ENCODE results near the gene C1QL1. TPM values are rescaled to one million over a fixed set of nuclear protein-coding genes. Genes with fewer than 3 reads are reported as not detected.

The C1QL1 gene
- total and polyA plus RNA-seq, 4 donors, result 6.7 to 81.8 (median 49.9) TPM

- no peak overlapping the region for H3K4me3 ChIP-seq (ENCODE audit: low read depth, low read length)
- H3K27me3 ChIP-seq (ENCODE audit: control insufficient read depth, insufficient read depth, low read length), result peaks cover 5% of the 10 kb centered on the region
- no peak for DNase-seq (ENCODE audit: low read depth in 4 of 6, low spot score in 6 of 6)
- H3K27ac ChIP-seq (ENCODE audit: low read depth, low read length), result no peak overlapping the region
- no peaks in the 10 kb centered on the region for H3K9me3 ChIP-seq (ENCODE audit: control insufficient read depth, insufficient read depth, low read length)
- peaks cover 32% of the 10 kb centered on the region for H3K4me1 ChIP-seq (ENCODE audit: control insufficient read depth, insufficient read depth, low read length)
- no peaks in the 10 kb centered on the region for H3K36me3 ChIP-seq (ENCODE audit: control insufficient read depth, insufficient read depth, low read length)
- 82% methylated on average over 7 of the region's 10 CpGs for WGBS (ENCODE audit: insufficient coverage)
Observed at GRCh38 chr17:44990994-44991393, 22.9 kb upstream of the C1QL1 start.

- DNase-seq (ENCODE audit: low read depth in 4 of 6, low spot score in 6 of 6), result no peak
- H3K27ac ChIP-seq (ENCODE audit: low read depth, low read length), result no peak overlapping the region
- peaks cover 5% of the 10 kb centered on the region for H3K27me3 ChIP-seq (ENCODE audit: control insufficient read depth, insufficient read depth, low read length)
- H3K4me3 ChIP-seq (ENCODE audit: low read depth, low read length), result no peak overlapping the region
- H3K4me1 ChIP-seq (ENCODE audit: control insufficient read depth, insufficient read depth, low read length), result peaks cover 28% of the 10 kb centered on the region
- no peaks in the 10 kb centered on the region for H3K9me3 ChIP-seq (ENCODE audit: control insufficient read depth, insufficient read depth, low read length)
- WGBS (ENCODE audit: insufficient coverage), result 87% methylated on average over 16 of the region's 17 CpGs
- no peaks in the 10 kb centered on the region for H3K36me3 ChIP-seq (ENCODE audit: control insufficient read depth, insufficient read depth, low read length)
Observed at GRCh38 chr17:44989552-44990138, 21.5 kb upstream of the C1QL1 start.

GRCh38 chr17:44988044-44988942 lies 20.2 kb upstream of the C1QL1 start:
- Histone ChIP-seq H3K9me3 (ENCODE audit: control insufficient read depth, insufficient read depth, low read length) (no peaks in the 10 kb centered on the region), H3K27me3 (ENCODE audit: control insufficient read depth, insufficient read depth, low read length) (peaks cover 5% of the 10 kb centered on the region), H3K36me3 (ENCODE audit: control insufficient read depth, insufficient read depth, low read length) (no peaks in the 10 kb centered on the region), H3K4me3 (ENCODE audit: low read depth, low read length) (no peak overlapping the region), H3K4me1 (ENCODE audit: control insufficient read depth, insufficient read depth, low read length) (peaks cover 28% of the 10 kb centered on the region), H3K27ac (ENCODE audit: low read depth, low read length) (no peak overlapping the region)
- WGBS (ENCODE audit: insufficient coverage), result 32% methylated on average over 31 of the region's 34 CpGs
- DNase-seq (ENCODE audit: low read depth in 4 of 6, low spot score in 6 of 6), result peak in 2 of 6 donors; percentile 46 to 89

- Histone ChIP-seq H3K27me3 (ENCODE audit: control insufficient read depth, insufficient read depth, low read length) (peaks cover 3% of the 10 kb centered on the region), H3K9me3 (ENCODE audit: control insufficient read depth, insufficient read depth, low read length) (no peaks in the 10 kb centered on the region), H3K4me3 (ENCODE audit: low read depth, low read length) (no peak overlapping the region), H3K4me1 (ENCODE audit: control insufficient read depth, insufficient read depth, low read length) (peaks cover 31% of the 10 kb centered on the region), H3K27ac (ENCODE audit: low read depth, low read length) (no peak overlapping the region), H3K36me3 (ENCODE audit: control insufficient read depth, insufficient read depth, low read length) (no peaks in the 10 kb centered on the region)
- 74% methylated on average over 3 of the region's 4 CpGs for WGBS (ENCODE audit: insufficient coverage)
- no peak for DNase-seq (ENCODE audit: low read depth in 4 of 6, low spot score in 6 of 6)
Observed at GRCh38 chr17:44983563-44983962, 15.5 kb upstream of the C1QL1 start.

- WGBS (ENCODE audit: insufficient coverage), result 97% methylated on average over 3 of the region's 3 CpGs
- peaks cover 30% of the 10 kb centered on the region for H3K4me1 ChIP-seq (ENCODE audit: control insufficient read depth, insufficient read depth, low read length)
Observed at GRCh38 chr17:44982113-44982702, 14.1 kb upstream of the C1QL1 start.

GRCh38 chr17:44981221-44981968 lies 13.3 kb upstream of the C1QL1 start:
- H3K4me3 ChIP-seq (ENCODE audit: low read depth, low read length), result no peak overlapping the region
- peaks cover 28% of the 10 kb centered on the region for H3K4me1 ChIP-seq (ENCODE audit: control insufficient read depth, insufficient read depth, low read length)
- no peak overlapping the region for H3K27ac ChIP-seq (ENCODE audit: low read depth, low read length)
- no peaks in the 10 kb centered on the region for H3K36me3 ChIP-seq (ENCODE audit: control insufficient read depth, insufficient read depth, low read length)
- no peak for DNase-seq (ENCODE audit: low read depth in 4 of 6, low spot score in 6 of 6)
- H3K27me3 ChIP-seq (ENCODE audit: control insufficient read depth, insufficient read depth, low read length), result peaks cover 5% of the 10 kb centered on the region
- WGBS (ENCODE audit: insufficient coverage), result 73% methylated on average over 3 of the region's 12 CpGs
- H3K9me3 ChIP-seq (ENCODE audit: control insufficient read depth, insufficient read depth, low read length), result no peaks in the 10 kb centered on the region

More at GRCh38 chr17:44982113-44982702, 14.1 kb upstream of the C1QL1 start:
- H3K27me3 ChIP-seq (ENCODE audit: control insufficient read depth, insufficient read depth, low read length), result no peaks in the 10 kb centered on the region
- no peaks in the 10 kb centered on the region for H3K9me3 ChIP-seq (ENCODE audit: control insufficient read depth, insufficient read depth, low read length)
- DNase-seq (ENCODE audit: low read depth in 4 of 6, low spot score in 6 of 6), result no peak
- H3K27ac ChIP-seq (ENCODE audit: low read depth, low read length), result no peak overlapping the region
- no peaks in the 10 kb centered on the region for H3K36me3 ChIP-seq (ENCODE audit: control insufficient read depth, insufficient read depth, low read length)
- H3K4me3 ChIP-seq (ENCODE audit: low read depth, low read length), result no peak overlapping the region

- H3K4me3 ChIP-seq (ENCODE audit: low read depth, low read length), result no peak overlapping the region
- no peak overlapping the region for H3K27ac ChIP-seq (ENCODE audit: low read depth, low read length)
- H3K9me3 ChIP-seq (ENCODE audit: control insufficient read depth, insufficient read depth, low read length), result no peaks in the 10 kb centered on the region
- DNase-seq (ENCODE audit: low read depth in 4 of 6, low spot score in 6 of 6), result peak in 1 of 6 donors; percentile 65
- peaks cover 7% of the 10 kb centered on the region for H3K27me3 ChIP-seq (ENCODE audit: control insufficient read depth, insufficient read depth, low read length)
- no peaks in the 10 kb centered on the region for H3K36me3 ChIP-seq (ENCODE audit: control insufficient read depth, insufficient read depth, low read length)
- peaks cover 28% of the 10 kb centered on the region for H3K4me1 ChIP-seq (ENCODE audit: control insufficient read depth, insufficient read depth, low read length)
- WGBS (ENCODE audit: insufficient coverage), result 79% methylated on average over 3 of the region's 9 CpGs
Observed at GRCh38 chr17:44979426-44979995, 11.4 kb upstream of the C1QL1 start.

GRCh38 chr17:44978807-44979206 lies 10.7 kb upstream of the C1QL1 start:
- H3K4me3 ChIP-seq (ENCODE audit: low read depth, low read length), result no peak overlapping the region
- peaks cover 28% of the 10 kb centered on the region for H3K4me1 ChIP-seq (ENCODE audit: control insufficient read depth, insufficient read depth, low read length)
- peaks cover 7% of the 10 kb centered on the region for H3K27me3 ChIP-seq (ENCODE audit: control insufficient read depth, insufficient read depth, low read length)
- no peaks in the 10 kb centered on the region for H3K36me3 ChIP-seq (ENCODE audit: control insufficient read depth, insufficient read depth, low read length)
- no peak overlapping the region for H3K27ac ChIP-seq (ENCODE audit: low read depth, low read length)
- DNase-seq (ENCODE audit: low read depth in 4 of 6, low spot score in 6 of 6), result no peak
- 77% methylated on average over 2 of the region's 5 CpGs for WGBS (ENCODE audit: insufficient coverage)
- no peaks in the 10 kb centered on the region for H3K9me3 ChIP-seq (ENCODE audit: control insufficient read depth, insufficient read depth, low read length)
